Measurements from ENCODE around the gene PIM2.
A peak's percentile ranks its signal among the peaks of the same experiment; 100 is the strongest.

DNA sequence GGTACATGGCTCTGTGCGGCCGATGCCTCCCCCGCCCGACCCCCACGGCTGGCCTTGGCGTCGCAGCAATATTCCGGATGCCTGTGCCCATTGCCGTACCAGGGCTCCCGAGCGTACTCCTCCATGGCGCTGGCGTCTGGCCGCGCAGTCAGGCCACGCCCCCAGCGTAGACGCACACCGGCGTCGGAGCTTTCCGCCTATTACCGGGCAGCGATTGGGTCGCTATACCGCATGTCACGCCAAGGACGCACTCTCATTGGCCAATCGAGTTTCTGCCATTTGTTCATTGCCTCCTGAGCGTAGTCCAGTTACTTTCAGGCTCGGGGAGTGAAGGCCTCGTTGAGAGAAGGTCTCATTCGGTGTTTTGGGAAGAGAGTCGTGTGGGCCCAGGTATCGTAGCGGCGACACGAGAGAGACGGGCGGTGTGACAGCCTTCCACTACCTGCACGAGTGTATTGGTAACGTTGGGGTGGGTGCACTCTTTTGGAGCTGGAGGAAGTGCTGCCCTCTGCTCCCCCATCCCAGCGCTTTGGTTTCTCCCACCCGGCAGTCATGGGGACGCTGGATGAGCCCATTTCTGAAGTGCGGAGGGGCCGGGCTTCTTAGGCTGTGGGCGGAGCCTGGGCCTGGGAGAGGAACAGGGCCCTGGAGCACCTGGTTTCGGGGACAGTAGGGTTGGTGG, 21.1 kb downstream of the PIM2 start, which contains the start of the genes PQBP1 and TIMM17B:
- TF ChIP-seq POLR2A (IDR thresholded peaks at IDR 0.05; ENCODE audit: borderline replicate concordance, extremely low read depth, insufficient read depth, insufficient read length) (peak; percentile 62), EGR1 (IDR thresholded peaks at IDR 0.05; ENCODE audit: low read depth) (no peak)
- TF ChIP-seq, protein P1, sequence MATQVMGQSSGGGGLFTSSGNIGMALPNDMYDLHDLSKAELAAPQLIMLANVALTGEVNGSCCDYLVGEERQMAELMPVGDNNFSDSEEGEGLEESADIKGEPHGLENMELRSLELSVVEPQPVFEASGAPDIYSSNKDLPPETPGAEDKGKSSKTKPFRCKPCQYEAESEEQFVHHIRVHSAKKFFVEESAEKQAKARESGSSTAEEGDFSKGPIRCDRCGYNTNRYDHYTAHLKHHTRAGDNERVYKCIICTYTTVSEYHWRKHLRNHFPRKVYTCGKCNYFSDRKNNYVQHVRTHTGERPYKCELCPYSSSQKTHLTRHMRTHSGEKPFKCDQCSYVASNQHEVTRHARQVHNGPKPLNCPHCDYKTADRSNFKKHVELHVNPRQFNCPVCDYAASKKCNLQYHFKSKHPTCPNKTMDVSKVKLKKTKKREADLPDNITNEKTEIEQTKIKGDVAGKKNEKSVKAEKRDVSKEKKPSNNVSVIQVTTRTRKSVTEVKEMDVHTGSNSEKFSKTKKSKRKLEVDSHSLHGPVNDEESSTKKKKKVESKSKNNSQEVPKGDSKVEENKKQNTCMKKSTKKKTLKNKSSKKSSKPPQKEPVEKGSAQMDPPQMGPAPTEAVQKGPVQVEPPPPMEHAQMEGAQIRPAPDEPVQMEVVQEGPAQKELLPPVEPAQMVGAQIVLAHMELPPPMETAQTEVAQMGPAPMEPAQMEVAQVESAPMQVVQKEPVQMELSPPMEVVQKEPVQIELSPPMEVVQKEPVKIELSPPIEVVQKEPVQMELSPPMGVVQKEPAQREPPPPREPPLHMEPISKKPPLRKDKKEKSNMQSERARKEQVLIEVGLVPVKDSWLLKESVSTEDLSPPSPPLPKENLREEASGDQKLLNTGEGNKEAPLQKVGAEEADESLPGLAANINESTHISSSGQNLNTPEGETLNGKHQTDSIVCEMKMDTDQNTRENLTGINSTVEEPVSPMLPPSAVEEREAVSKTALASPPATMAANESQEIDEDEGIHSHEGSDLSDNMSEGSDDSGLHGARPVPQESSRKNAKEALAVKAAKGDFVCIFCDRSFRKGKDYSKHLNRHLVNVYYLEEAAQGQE (IDR thresholded peaks at IDR 0.05; ENCODE audit: low read depth), result no peak
- TF ChIP-seq, protein P2, sequence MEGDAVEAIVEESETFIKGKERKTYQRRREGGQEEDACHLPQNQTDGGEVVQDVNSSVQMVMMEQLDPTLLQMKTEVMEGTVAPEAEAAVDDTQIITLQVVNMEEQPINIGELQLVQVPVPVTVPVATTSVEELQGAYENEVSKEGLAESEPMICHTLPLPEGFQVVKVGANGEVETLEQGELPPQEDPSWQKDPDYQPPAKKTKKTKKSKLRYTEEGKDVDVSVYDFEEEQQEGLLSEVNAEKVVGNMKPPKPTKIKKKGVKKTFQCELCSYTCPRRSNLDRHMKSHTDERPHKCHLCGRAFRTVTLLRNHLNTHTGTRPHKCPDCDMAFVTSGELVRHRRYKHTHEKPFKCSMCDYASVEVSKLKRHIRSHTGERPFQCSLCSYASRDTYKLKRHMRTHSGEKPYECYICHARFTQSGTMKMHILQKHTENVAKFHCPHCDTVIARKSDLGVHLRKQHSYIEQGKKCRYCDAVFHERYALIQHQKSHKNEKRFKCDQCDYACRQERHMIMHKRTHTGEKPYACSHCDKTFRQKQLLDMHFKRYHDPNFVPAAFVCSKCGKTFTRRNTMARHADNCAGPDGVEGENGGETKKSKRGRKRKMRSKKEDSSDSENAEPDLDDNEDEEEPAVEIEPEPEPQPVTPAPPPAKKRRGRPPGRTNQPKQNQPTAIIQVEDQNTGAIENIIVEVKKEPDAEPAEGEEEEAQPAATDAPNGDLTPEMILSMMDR (IDR thresholded peaks at IDR 0.05 in 2 of 3, conservative IDR thresholded peaks at IDR 0.05 in 1 of 3; ENCODE audit: borderline replicate concordance in 1 of 3, insufficient read depth in 1 of 3, low read depth in 2 of 3, low read length in 2 of 3), result no peak
